CD8-positive, alpha-beta memory T cell (primary cell): ENCODE results near the gene SBF1. TPM values are rescaled to one million over a fixed set of nuclear protein-coding genes. Genes with fewer than 3 reads are reported as not detected.

Experiments
- CTCF ChIA-PET: fragments of 350-600 bp; sonication (Branson Sonifier 250); formaldehyde crosslinking; loops from one replicate; lab custom pipeline; 2021; ENCODE audit warnings: antibody characterized with exemption; lab: Charles Lee
- POLR2A ChIA-PET: fragments of 350-600 bp; sonication (Branson Sonifier 250); formaldehyde crosslinking; loops from one replicate; lab custom pipeline; 2021; ENCODE audit warnings: antibody characterized with exemption; lab: Charles Lee
- DNase-seq, 5 donors: peaks; one replicate each; pipeline versions ENCODE4 v3.0.0 to v3.0.0-alpha.2; 2020 to 2022; ENCODE audit warnings: mixed read lengths in 1 of 5
- H3K27ac ChIP-seq: one replicate; pipeline ENCODE4 v1.7.0; 2013; ENCODE audit warnings: low read depth, mild to moderate bottlenecking, low read length, moderate library complexity
- H3K27me3 ChIP-seq: 2 replicates; pipeline ENCODE4 v1.7.0; 2013; ENCODE audit warnings: low read length, mild to moderate bottlenecking; ENCODE audit not compliant: insufficient read depth, poor library complexity, severe bottlenecking
- H3K36me3 ChIP-seq: 2 replicates; pipeline ENCODE4 v1.7.0; 2013; ENCODE audit warnings: mild to moderate bottlenecking, low read length, moderate library complexity; ENCODE audit not compliant: insufficient read depth
- H3K4me1 ChIP-seq: 2 replicates; pipeline ENCODE4 v1.7.0; 2013; ENCODE audit warnings: mild to moderate bottlenecking, low read length, moderate library complexity; ENCODE audit not compliant: insufficient read depth
- H3K4me3 ChIP-seq: 2 replicates; pipeline ENCODE4 v1.7.0; 2013; ENCODE audit warnings: mild to moderate bottlenecking, low read length
- H3K9me3 ChIP-seq: 2 replicates; pipeline ENCODE4 v1.7.0; 2013; ENCODE audit warnings: mild to moderate bottlenecking, low read length
- H3K27ac Mint-ChIP-seq, 8 donors: one replicate each; pipeline ENCODE4 v1.8.0; 2020 to 2021; ENCODE audit warnings: mixed read lengths in 8 of 8, mild to moderate bottlenecking in 6 of 8, inconsistent platforms in 3 of 8, moderate library complexity in 3 of 8
- H3K27me3 Mint-ChIP-seq, 2 donors: one replicate each; pipeline ENCODE4 v1.8.0; 2020 to 2021; ENCODE audit warnings: mixed read lengths in 2 of 2, mild to moderate bottlenecking in 1 of 2, moderate library complexity in 1 of 2
- H3K36me3 Mint-ChIP-seq, 3 donors: one replicate each; pipeline ENCODE4 v1.8.0; 2020 to 2021; ENCODE audit warnings: mixed read lengths in 3 of 3, inconsistent platforms in 1 of 3, mild to moderate bottlenecking in 1 of 3
- H3K4me1 Mint-ChIP-seq, 3 donors: one replicate each; pipeline ENCODE4 v1.8.0; 2020 to 2021; ENCODE audit warnings: mixed read lengths in 3 of 3, inconsistent platforms in 1 of 3, mild to moderate bottlenecking in 1 of 3
- H3K4me3 Mint-ChIP-seq, 7 donors: one replicate each; pipeline ENCODE4 v1.8.0; 2020 to 2021; ENCODE audit warnings: mixed read lengths in 7 of 7, mild to moderate bottlenecking in 6 of 7, moderate library complexity in 4 of 7, inconsistent platforms in 2 of 7
- H3K9me3 Mint-ChIP-seq, 5 donors: one replicate each; pipeline ENCODE4 v1.8.0; 2020 to 2022; ENCODE audit warnings: mixed read lengths in 5 of 5, mild to moderate bottlenecking in 3 of 5, moderate library complexity in 2 of 5, inconsistent platforms in 1 of 5
- polyA plus RNA-seq: library from polyadenylated mRNA; unstranded; fragments of 300-500 nt; fragmentation: Illumina TruSeq; gene quantifications from one replicate; pipeline ENCODE4 v1.2.3, GENCODE V29; 2021
- total RNA-seq, 2 experiments: library from RNA; stranded (reverse); gene quantifications; one replicate each; pipeline ENCODE4 v1.2.3, GENCODE V29; 2021

SBF1 gene
- total and polyA plus RNA-seq, 3 experiments from 2014 or later = 43.8 to 150 (median 144) TPM

- Mint-ChIP-seq H3K9me3 (no peaks in the 10 kb centered on the region), H3K36me3 (no peaks in the 10 kb centered on the region), H3K27me3 (peaks cover 4 to 11% of the 10 kb centered on the region in 2 donors), H3K27ac (peak overlapping the region in 1 of 8 donors; percentile 29), H3K4me3 (peak overlapping the region in 6 of 7 donors; percentile 49 to 84 (median 69)), H3K4me1 (peaks cover 7 to 8% (median 7%) of the 10 kb centered on the region in 3 donors)
- H3K9me3 ChIP-seq = no peaks in the 10 kb centered on the region
- no peaks in the 10 kb centered on the region for H3K36me3 ChIP-seq
- H3K27ac ChIP-seq = no peak overlapping the region
- no peaks in the 10 kb centered on the region for H3K27me3 ChIP-seq
- no peaks in the 10 kb centered on the region for H3K4me1 ChIP-seq
- DNase-seq = no peak
- POLR2A ChIA-PET = interaction anchor here (1.0 kb wide), 1 partner anchor 43 kb away, joined by 6 read pairs; the partner anchor contains the start of gene SCO2
- CTCF ChIA-PET = interaction anchor here (1.0 to 1.3 kb wide), 2 partner anchors 9 to 140 kb away, joined by 4 read pairs; no protein-coding TSS in a partner anchor
- peak overlapping the region; percentile 47 for H3K4me3 ChIP-seq
Observed at GRCh38 chr22:50482107-50483074, 7.6 kb upstream of the SBF1 start.

DNA sequence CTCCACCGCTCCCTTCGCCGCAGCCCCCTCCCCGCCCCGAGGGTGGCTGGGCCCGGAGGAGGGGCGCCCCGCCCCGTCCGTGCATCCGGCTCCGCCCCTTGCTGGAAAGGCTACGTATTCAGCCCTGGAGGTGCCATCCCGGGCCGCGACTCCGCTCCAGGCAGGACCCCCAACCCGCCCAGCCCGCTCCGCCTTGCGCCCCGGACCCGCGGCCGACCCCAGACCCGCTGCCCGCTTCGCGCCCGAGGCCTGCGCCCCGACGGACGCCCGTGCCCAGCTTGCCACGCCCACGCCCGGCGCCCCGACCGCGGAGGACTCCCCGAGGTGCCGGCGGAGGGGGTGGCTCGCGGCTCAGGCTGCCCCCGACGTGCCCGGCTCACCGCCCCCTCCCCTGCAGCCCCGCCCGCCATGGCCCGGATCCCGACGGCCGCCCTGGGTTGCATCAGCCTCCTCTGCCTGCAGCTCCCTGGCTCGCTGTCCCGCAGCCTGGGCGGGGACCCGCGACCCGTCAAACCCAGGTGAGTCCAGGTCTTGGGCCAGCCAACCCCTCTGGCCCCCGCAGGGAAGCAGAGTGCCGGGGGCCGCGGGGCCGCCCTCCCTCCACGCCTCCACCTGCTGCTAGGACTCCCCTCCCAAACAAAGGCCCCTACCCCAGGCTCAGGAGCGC is 6.7 kb upstream of the SBF1 start, which contains the start of gene ADM2:
Gene ADM2, plus strand, starts transcription at position 104 of the 667 bp plus-strand sequence. Its CDS starts 305 bp downstream, at position 409.
- no peaks in the 10 kb centered on the region for H3K36me3 Mint-ChIP-seq
- peak within 1 kb of the TSS in 2 of 8 donors; percentile 62 to 78 for H3K27ac Mint-ChIP-seq
- CTCF ChIA-PET = interaction anchor here (2.1 kb wide), 1 partner anchor 44 kb away, joined by 5 read pairs; the partner anchor contains the start of gene SCO2
- DNase-seq = peak; percentile 56 to 79 (median 62)
- Histone ChIP-seq H3K9me3 (no peaks in the 10 kb centered on the region), H3K36me3 (no peaks in the 10 kb centered on the region), H3K4me1 (no peaks in the 10 kb centered on the region), H3K4me3 (peak within 1 kb of the TSS; percentile 47), H3K27ac (no peak within 1 kb of the TSS), H3K27me3 (no peaks in the 10 kb centered on the region)
- POLR2A ChIA-PET = interaction anchor here (0.7 to 1.0 kb wide), 2 partner anchors 11 to 44 kb away, joined by 5 to 6 read pairs; partner anchors contain the start of gene SCO2
- H3K4me1 Mint-ChIP-seq = peaks cover 7 to 8% (median 7%) of the 10 kb centered on the region in 3 donors
- peaks cover 4 to 11% of the 10 kb centered on the region in 2 donors for H3K27me3 Mint-ChIP-seq
- H3K4me3 Mint-ChIP-seq = peak within 1 kb of the TSS; percentile 70 to 85 (median 72)
- no peaks in the 10 kb centered on the region for H3K9me3 Mint-ChIP-seq

GRCh38 chr22:50481045-50481439 is 6.2 kb upstream of the SBF1 start:
- Histone ChIP-seq H3K36me3 (no peaks in the 10 kb centered on the region), H3K4me1 (no peaks in the 10 kb centered on the region), H3K27ac (no peak overlapping the region), H3K9me3 (no peaks in the 10 kb centered on the region), H3K27me3 (no peaks in the 10 kb centered on the region), H3K4me3 (no peak overlapping the region)
- peaks cover 7 to 8% (median 7%) of the 10 kb centered on the region in 3 donors for H3K4me1 Mint-ChIP-seq
- ChIA-PET POLR2A (interaction anchor here (0.7 to 1.0 kb wide), 2 partner anchors 11 to 44 kb away, joined by 5 to 6 read pairs; partner anchors contain the start of gene SCO2), CTCF (interaction anchor here (2.1 kb wide), 1 partner anchor 45 kb away, joined by 5 read pairs; the partner anchor contains the start of gene SCO2)
- no peaks in the 10 kb centered on the region for H3K36me3 Mint-ChIP-seq
- H3K9me3 Mint-ChIP-seq = no peaks in the 10 kb centered on the region
- H3K27me3 Mint-ChIP-seq = peaks cover 2 to 7% of the 10 kb centered on the region in 2 donors
- H3K27ac Mint-ChIP-seq = no peak overlapping the region
- DNase-seq = no peak
- peak overlapping the region in 6 of 7 donors; percentile 50 to 73 (median 62) for H3K4me3 Mint-ChIP-seq

- H3K27me3 Mint-ChIP-seq = no peaks in the 10 kb centered on the region
- DNase-seq = no peak
- Histone ChIP-seq H3K4me3 (no peak overlapping the region), H3K36me3 (no peaks in the 10 kb centered on the region), H3K9me3 (no peaks in the 10 kb centered on the region), H3K27ac (no peak overlapping the region), H3K4me1 (peaks cover 5% of the 10 kb centered on the region), H3K27me3 (no peaks in the 10 kb centered on the region)
- CTCF ChIA-PET = interaction anchor here (0.7 to 2.1 kb wide), 4 partner anchors 10 to 138 kb away, joined by 3 to 6 read pairs (median 4); partner anchors contain the start of gene SCO2
- no peaks in the 10 kb centered on the region for H3K36me3 Mint-ChIP-seq
- H3K9me3 Mint-ChIP-seq = no peaks in the 10 kb centered on the region
- peak overlapping the region; percentile 7 to 85 (median 72) for H3K4me3 Mint-ChIP-seq
- H3K27ac Mint-ChIP-seq = peak overlapping the region in 5 of 8 donors; percentile 23 to 81 (median 52)
- H3K4me1 Mint-ChIP-seq = peaks cover 7 to 13% (median 9%) of the 10 kb centered on the region in 3 donors
- POLR2A ChIA-PET = interaction anchor here (1.0 kb wide), 1 partner anchor 10 kb away, joined by 3 read pairs; no protein-coding TSS in a partner anchor
Observed at GRCh38 chr22:50479721-50480120, 4.9 kb upstream of the SBF1 start.

DNA sequence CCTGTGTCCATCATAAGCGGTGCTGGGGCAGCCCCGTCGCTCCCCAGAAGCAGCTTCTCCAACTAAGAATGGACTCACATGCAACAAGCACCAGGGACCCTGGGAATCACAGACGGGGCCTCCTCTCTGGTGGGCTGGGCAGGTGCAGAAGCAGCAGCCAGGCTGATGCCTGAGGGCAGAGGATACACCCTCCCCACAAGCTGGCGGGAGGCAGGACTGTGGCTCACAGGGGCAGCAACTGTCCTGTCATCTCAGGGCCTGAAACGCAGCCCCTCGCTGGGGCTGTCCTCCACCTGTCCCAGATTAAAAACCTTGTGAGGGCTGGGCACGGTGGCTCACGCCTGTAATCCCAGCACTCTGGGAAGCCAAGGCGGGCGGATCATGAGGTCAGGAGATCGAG is 3.1 kb upstream of the SBF1 start:
- no peak for DNase-seq
- H3K27me3 Mint-ChIP-seq = no peaks in the 10 kb centered on the region
- Histone ChIP-seq H3K4me1 (peaks cover 17% of the 10 kb centered on the region), H3K36me3 (no peaks in the 10 kb centered on the region), H3K27ac (no peak overlapping the region), H3K9me3 (no peaks in the 10 kb centered on the region), H3K27me3 (no peaks in the 10 kb centered on the region), H3K4me3 (no peak overlapping the region)
- no peaks in the 10 kb centered on the region for H3K9me3 Mint-ChIP-seq
- peaks cover 21 to 26% (median 22%) of the 10 kb centered on the region in 3 donors for H3K4me1 Mint-ChIP-seq
- POLR2A ChIA-PET = no interaction called here
- CTCF ChIA-PET = interaction anchor here (1.1 to 1.4 kb wide), 2 partner anchors 30 to 48 kb away, joined by 3 read pairs; partner anchors contain the start of genes LMF2 and SCO2
- H3K27ac Mint-ChIP-seq = peak overlapping the region in 2 of 8 donors; percentile 79 to 91
- H3K36me3 Mint-ChIP-seq = peaks cover 0 to 11% (median 0%) of the 10 kb centered on the region in 3 donors
- H3K4me3 Mint-ChIP-seq = peak overlapping the region in 3 of 7 donors; percentile 23 to 87 (median 45)

DNA sequence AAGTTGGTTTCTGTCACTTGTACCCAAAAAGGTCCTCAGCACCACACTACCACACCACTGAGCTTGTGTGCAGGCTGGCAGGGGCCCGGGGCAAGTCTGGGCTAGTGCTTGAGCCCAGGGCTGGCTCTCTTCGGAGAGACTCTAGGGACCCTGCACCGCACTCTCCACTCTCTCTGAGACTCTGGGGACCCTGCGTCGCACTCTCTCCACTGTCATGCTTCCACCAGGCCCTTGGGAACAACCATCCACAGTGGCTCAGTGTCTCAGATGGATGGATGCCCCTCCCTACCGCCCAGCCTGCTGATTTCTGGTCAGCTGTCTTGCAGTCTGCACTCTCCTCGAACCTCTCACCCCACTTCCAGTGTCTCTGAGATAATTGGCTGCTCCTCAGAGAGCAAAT is 2.0 kb upstream of the SBF1 start:
- POLR2A ChIA-PET = interaction anchor here (0.7 kb wide), 1 partner anchor 217 kb away, joined by 3 read pairs; no protein-coding TSS in a partner anchor
- Histone ChIP-seq H3K27me3 (no peaks in the 10 kb centered on the region), H3K4me3 (no peak overlapping the region), H3K9me3 (no peaks in the 10 kb centered on the region), H3K4me1 (peaks cover 27% of the 10 kb centered on the region), H3K36me3 (no peaks in the 10 kb centered on the region), H3K27ac (no peak overlapping the region)
- DNase-seq = no peak
- Mint-ChIP-seq H3K27ac (peak overlapping the region in 7 of 8 donors; percentile 37 to 84 (median 73)), H3K4me1 (peaks cover 31 to 37% (median 31%) of the 10 kb centered on the region in 3 donors), H3K27me3 (no peaks in the 10 kb centered on the region), H3K9me3 (no peaks in the 10 kb centered on the region), H3K4me3 (peak overlapping the region; percentile 23 to 87 (median 70)), H3K36me3 (peaks cover 0 to 14% (median 0%) of the 10 kb centered on the region in 3 donors)
- CTCF ChIA-PET = interaction anchor here (1.1 kb wide), 2 partner anchors 21 to 31 kb away, joined by 3 read pairs; partner anchors contain the start of gene LMF2

- ChIA-PET POLR2A (no interaction called here), CTCF (no interaction called here)
- no peaks in the 10 kb centered on the region for H3K27me3 ChIP-seq
- Mint-ChIP-seq H3K27ac (peak overlapping the region in 7 of 8 donors; percentile 56 to 94 (median 76)), H3K9me3 (no peaks in the 10 kb centered on the region), H3K4me1 (peaks cover 43 to 49% (median 44%) of the 10 kb centered on the region in 3 donors), H3K27me3 (no peaks in the 10 kb centered on the region), H3K36me3 (peaks cover 0 to 14% (median 0%) of the 10 kb centered on the region in 3 donors), H3K4me3 (peak overlapping the region; percentile 66 to 87 (median 75))
- peak overlapping the region; percentile 61 for H3K4me3 ChIP-seq
- no peaks in the 10 kb centered on the region for H3K9me3 ChIP-seq
- no peaks in the 10 kb centered on the region for H3K36me3 ChIP-seq
- peaks cover 40% of the 10 kb centered on the region for H3K4me1 ChIP-seq
- H3K27ac ChIP-seq = no peak overlapping the region
- no peak for DNase-seq
Observed at GRCh38 chr22:50475652-50476002, 792 bp upstream of the SBF1 start.
